H1 (cell line): ENCODE results near the gene KLK6. TPM values are rescaled to one million over a fixed set of nuclear protein-coding genes. Genes with fewer than 3 reads are reported as not detected.

Experiments
- CTCF ChIA-PET: fragments of 300-600 bp; sonication (Branson Sonifier 250); formaldehyde crosslinking; loops from one replicate; lab custom pipeline; 2021; ENCODE audit not compliant: partially characterized antibody; lab: Charles Lee
- POLR2A ChIA-PET: fragments of 300-600 bp; sonication (Branson Sonifier 250); formaldehyde crosslinking; loops from one replicate; lab custom pipeline; 2021; ENCODE audit warnings: inconsistent platforms; ENCODE audit not compliant: partially characterized antibody; lab: Charles Lee
- DNase-seq, 2 experiments: peaks; one replicate each; pipeline versions ENCODE4 v3.0.0 to v3.0.0-alpha.2; 2010 to 2022; ENCODE audit warnings: low spot score in 2 of 2, low read depth in 1 of 2, mixed read lengths in 1 of 2
- FAIRE-seq: peaks from 2 replicates; lab custom pipeline; 2011; peaks lifted over from hg19 to GRCh38; lab: Jason Lieb, UNC
- H2AFZ ChIP-seq: 2 replicates; pipeline ENCODE4 v1.8.1; 2012; ENCODE audit warnings: low read length, inconsistent platforms
- H2AK5ac ChIP-seq: 2 replicates; pipeline ENCODE4 v1.6.1; 2013; ENCODE audit warnings: low read depth, low read length
- H2BK120ac ChIP-seq: replicated peaks from 2 replicates; pipeline ENCODE3; 2013; ENCODE audit warnings: low read depth, low read length, inconsistent platforms
- H2BK12ac ChIP-seq: 2 replicates; pipeline ENCODE4 v1.6.1; 2013; ENCODE audit warnings: low read depth, low read length
- H2BK15ac ChIP-seq: 2 replicates; pipeline ENCODE4 v1.6.1; 2013; ENCODE audit warnings: low read length
- H2BK20ac ChIP-seq: 2 replicates; pipeline ENCODE4 v1.6.1; 2013; ENCODE audit warnings: low read length
- H2BK5ac ChIP-seq: 2 replicates; pipeline ENCODE4 v1.6.1; 2013; ENCODE audit warnings: low read depth, low read length
- H3K14ac ChIP-seq: 2 replicates; pipeline ENCODE4 v1.6.1; 2013; ENCODE audit warnings: inconsistent platforms; ENCODE audit not compliant: insufficient read length
- H3K18ac ChIP-seq: 2 replicates; pipeline ENCODE4 v1.6.1; 2013; ENCODE audit warnings: low read length; ENCODE audit errors: extremely low read depth
- H3K23ac ChIP-seq: 2 replicates; pipeline ENCODE4 v1.6.1; 2013; ENCODE audit warnings: inconsistent platforms; ENCODE audit not compliant: insufficient read length
- H3K23me2 ChIP-seq: 2 replicates; pipeline ENCODE4 v1.6.1; 2013; ENCODE audit warnings: low read depth, low read length
- H3K27ac ChIP-seq: 2 replicates; pipeline ENCODE4 v1.6.1; 2011; ENCODE audit warnings: low read depth, low read length, inconsistent platforms
- H3K27me3 ChIP-seq, 4 experiments: replicated peaks in 1 of 4; 1 replicate in 1 of 4; 2 replicates in 3 of 4; pipeline versions ENCODE4 v1.6.1 to v1.8.1; 2011 to 2013; ENCODE audit warnings: low read length in 3 of 4, mild to moderate bottlenecking in 3 of 4, inconsistent platforms in 2 of 4, mixed read lengths in 2 of 4, moderate library complexity in 1 of 4; ENCODE audit not compliant: control insufficient read depth in 3 of 4, insufficient read depth in 3 of 4; ENCODE audit errors: extremely low read depth in 1 of 4
- H3K36me3 ChIP-seq, 4 experiments: 2 replicates each; pipeline versions ENCODE4 v1.6.1 to v1.8.1; 2011 to 2013; ENCODE audit warnings: mild to moderate bottlenecking in 4 of 4, low read length in 3 of 4, moderate library complexity in 2 of 4, control low read depth in 1 of 4, inconsistent platforms in 1 of 4; ENCODE audit not compliant: insufficient read depth in 4 of 4, control insufficient read depth in 2 of 4
- H3K4ac ChIP-seq: replicated peaks from 2 replicates; pipeline ENCODE3; 2013; ENCODE audit warnings: low read length, low read depth, mixed read lengths, inconsistent platforms; ENCODE audit not compliant: insufficient read length
- H3K4me1 ChIP-seq, 4 experiments: replicated peaks in 1 of 4; 1 replicate in 1 of 4; 2 replicates in 3 of 4; pipeline versions ENCODE4 v1.6.1 to v1.8.1; 2011 to 2013; ENCODE audit warnings: low read length in 3 of 4, inconsistent platforms in 2 of 4, mixed read lengths in 1 of 4; ENCODE audit not compliant: insufficient read depth in 4 of 4, control insufficient read depth in 3 of 4
- H3K4me2 ChIP-seq, 2 experiments: 2 replicates each; pipeline versions ENCODE4 v1.6.1 to v1.8.1; 2011 to 2013; ENCODE audit warnings: low read depth in 2 of 2, low read length in 2 of 2, control low read depth in 1 of 2, inconsistent platforms in 1 of 2, mild to moderate bottlenecking in 1 of 2; ENCODE audit not compliant: insufficient read depth in 1 of 2
- H3K4me3 ChIP-seq, 4 experiments: fragments of 200-600, 300-600 bp in 1 of 4; sonication (generic), shearing (Covaris generic), sonication (Bioruptor Twin) in 1 of 4; 2 replicates each; pipeline versions ENCODE4 v1.5.1 to v1.8.1; 2011 to 2016; ENCODE audit warnings: low read length in 4 of 4, low read depth in 3 of 4, control low read depth in 2 of 4, inconsistent platforms in 2 of 4, mild to moderate bottlenecking in 2 of 4, mixed read lengths in 1 of 4, moderate library complexity in 1 of 4; ENCODE audit not compliant: insufficient read depth in 2 of 4; ENCODE audit errors: extremely low read depth in 1 of 4
- H3K56ac ChIP-seq: replicated peaks from 2 replicates; pipeline ENCODE3; 2013; ENCODE audit warnings: low read depth, mild to moderate bottlenecking, mixed read lengths, low read length, inconsistent platforms; ENCODE audit not compliant: insufficient read length
- H3K79me1 ChIP-seq: 2 replicates; pipeline ENCODE4 v1.6.1; 2013; ENCODE audit warnings: low read depth, low read length, control low read depth
- H3K79me2 ChIP-seq, 2 experiments: 2 replicates each; pipeline versions ENCODE4 v1.6.1 to v1.8.1; 2012 to 2013; ENCODE audit warnings: low read length in 2 of 2, mild to moderate bottlenecking in 2 of 2, inconsistent platforms in 1 of 2; ENCODE audit not compliant: insufficient read depth in 2 of 2, control insufficient read depth in 1 of 2
- H3K9ac ChIP-seq, 4 experiments: replicated peaks in 1 of 4; 1 replicate in 1 of 4; 2 replicates in 3 of 4; pipeline versions ENCODE4 v1.6.1 to v1.8.1; 2011 to 2013; ENCODE audit warnings: low read depth in 3 of 4, low read length in 3 of 4, control low read depth in 2 of 4, mild to moderate bottlenecking in 2 of 4, moderate library complexity in 2 of 4, inconsistent platforms in 1 of 4; ENCODE audit errors: extremely low read depth in 1 of 4
- H3K9me3 ChIP-seq, 2 experiments: 2 replicates each; pipeline versions ENCODE4 v1.6.1 to v1.8.1; 2012 to 2013; ENCODE audit warnings: mild to moderate bottlenecking in 2 of 2, moderate library complexity in 2 of 2, control low read depth in 1 of 2, inconsistent platforms in 1 of 2, low read depth in 1 of 2, low read length in 1 of 2, mixed read lengths in 1 of 2; ENCODE audit not compliant: insufficient read depth in 2 of 2
- H4K20me1 ChIP-seq, 2 experiments: replicated peaks in 1 of 2; 2 replicates each; pipeline versions ENCODE3 to v1.8.1; 2011 to 2013; ENCODE audit warnings: inconsistent platforms in 2 of 2, low read length in 2 of 2, mild to moderate bottlenecking in 1 of 2; ENCODE audit not compliant: insufficient read depth in 2 of 2, control insufficient read depth in 1 of 2
- H4K5ac ChIP-seq: 2 replicates; pipeline ENCODE4 v1.6.1; 2013; ENCODE audit warnings: low read length, low read depth, mixed read lengths, inconsistent platforms; ENCODE audit not compliant: insufficient read length
- H4K8ac ChIP-seq: 2 replicates; pipeline ENCODE4 v1.8.0; 2013; ENCODE audit warnings: mild to moderate bottlenecking, moderate library complexity, low read length, inconsistent platforms; ENCODE audit not compliant: insufficient read depth; ENCODE audit errors: extremely low read depth
- H4K91ac ChIP-seq: replicated peaks from 2 replicates; pipeline ENCODE3; 2013; ENCODE audit warnings: low read length, mixed read lengths, inconsistent platforms; ENCODE audit not compliant: insufficient read length
- KDM4A ChIP-seq: IDR thresholded peaks from one replicate; pipeline ENCODE4 v1.7.1; 2012; ENCODE audit warnings: low read depth, mild to moderate bottlenecking, moderate library complexity, low read length, inconsistent platforms; ENCODE audit not compliant: severe bottlenecking
- SP1 ChIP-seq: IDR thresholded peaks from 2 replicates; pipeline ENCODE4 v1.6.1; 2011; ENCODE audit warnings: low read depth, low read length
- WGBS, 2 experiments: shearing (Covaris generic) in 1 of 2; methylation state at CpG; one replicate each; pipeline versions ENCODE4 v1.1.6 to v1.1.7; 2013 to 2015; ENCODE audit warnings: low lambda C conversion rate in 2 of 2, mixed read lengths in 2 of 2, inconsistent platforms in 1 of 2, low coverage in 1 of 2, missing lambda C conversion rate in 1 of 2; ENCODE audit not compliant: insufficient replicate concordance in 2 of 2, insufficient coverage in 1 of 2, insufficient read length in 1 of 2; ENCODE audit errors: extremely low coverage in 1 of 2, missing lambda C conversion rate in 1 of 2; 5-methylcytosine and 5-hydroxymethylcytosine counted together
- polyA plus RNA-seq, 7 experiments: library from polyadenylated mRNA; depleted of rRNA in 3 of 7; stranded (reverse) in 5 of 7; unstranded in 2 of 7; fragments of >200 nt in 5 of 7; fragments of 200-250 nt in 2 of 7; gene quantifications; 1 replicate in 5 of 7; 2 replicates in 1 of 7; 4 replicates in 1 of 7; pipeline versions ENCODE4 v1.2.1 to v1.2.3, GENCODE V29; 2011 to 2013; ENCODE audit warnings: missing spikeins in 2 of 7, mixed read lengths in 2 of 7
- total RNA-seq: library from RNA; stranded (reverse); fragmentation: NEBNext Ultra II Directional; extraction: Animal tissue kit (Norgen Biotek cat#: 25700); gene quantifications from 2 replicates; pipeline ENCODE4 v1.2.1, GENCODE V29; 2021

Gene KLK6
- total and polyA plus RNA-seq, 2 of the 8 experiments (the other 6 are each of a cell fraction or from before 2014, with no cell fraction given): 0.69 to 3.2 TPM

DNA sequence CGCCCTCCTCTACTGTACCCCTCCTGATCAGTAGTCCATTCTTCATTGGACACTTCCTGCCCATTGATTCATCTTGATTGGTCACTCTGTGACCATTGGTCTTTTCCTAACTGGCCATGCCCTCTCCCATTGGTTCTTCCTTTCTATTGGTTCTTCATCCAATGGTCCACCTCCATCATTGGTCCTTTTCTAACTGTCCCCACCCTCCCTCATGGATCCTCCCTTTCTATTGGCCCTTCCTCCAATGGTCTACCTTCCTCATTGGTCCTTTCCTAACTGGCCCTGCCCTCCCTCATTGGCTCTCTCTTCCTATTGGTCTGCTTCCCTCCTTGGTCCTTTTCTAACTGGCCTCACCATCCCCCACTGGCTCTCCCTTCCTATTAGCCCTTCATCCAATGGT is 7.1 kb downstream of the KLK6 start:
- no peaks in the 10 kb centered on the region; a peak in 1 of 7 replicates for H3K27me3 ChIP-seq
- no peak overlapping the region for H3K4me2 ChIP-seq
- TF ChIP-seq SP1 (0 out of 2 replicates have a peak, but pooled peaks have one; percentile 41), KDM4A (no peak)
- ChIA-PET CTCF (interaction anchor here (0.5 kb wide), 1 partner anchor 12 kb away, joined by 3 read pairs; no protein-coding TSS in a partner anchor), POLR2A (no interaction called here)
- no peak overlapping the region for H2BK120ac ChIP-seq
- no peak overlapping the region for H3K56ac ChIP-seq
- H4K20me1 ChIP-seq: no peaks in the 10 kb centered on the region
- H3K4ac ChIP-seq: no peak overlapping the region
- no peak overlapping the region for H3K18ac ChIP-seq
- FAIRE-seq: no peak
- H3K79me2 ChIP-seq: no peaks in the 10 kb centered on the region
- no peaks in the 10 kb centered on the region for H3K36me3 ChIP-seq
- no peak overlapping the region for H3K27ac ChIP-seq
- H3K4me1 ChIP-seq: no peaks in the 10 kb centered on the region
- no peak overlapping the region for H2BK15ac ChIP-seq
- no peak overlapping the region for H2BK12ac ChIP-seq
- H3K9me3 ChIP-seq: no peaks in the 10 kb centered on the region; a peak in 1 of 4 replicates
- H3K79me1 ChIP-seq: no peaks in the 10 kb centered on the region
- no peak overlapping the region for H4K5ac ChIP-seq
- no peaks in the 10 kb centered on the region; the same call in 1 of the 2 replicates for H3K23me2 ChIP-seq
- no peak for DNase-seq
- H4K91ac ChIP-seq: no peak overlapping the region
- H2AK5ac ChIP-seq: 0 out of 2 replicates have a peak overlapping the region, but pooled peaks have one; percentile 15
- no peak overlapping the region for H3K23ac ChIP-seq
- H3K4me3 ChIP-seq: no peak overlapping the region
- H2BK5ac ChIP-seq: no peak overlapping the region
- no peak overlapping the region for H2BK20ac ChIP-seq
- H4K8ac ChIP-seq: no peak overlapping the region
- no peak overlapping the region for H3K9ac ChIP-seq
- WGBS, 2 experiments: 88% methylated on average over 1 of the region's 1 CpG; no CpG with 5 or more reads in 1 of the 2 experiments
- no peak overlapping the region for H2AFZ ChIP-seq
- no peak overlapping the region for H3K14ac ChIP-seq
